SK-N-MC (cell line): Measurements from ENCODE around the gene TEX2.

Experiments used
- DNase-seq: peaks from one replicate; pipeline ENCODE4 v3.0.0-alpha.2; 2011; ENCODE audit warnings: low read depth, low spot score
- H3K27ac ChIP-seq: fragments of 200-600 bp; sonication (generic); 2 replicates; pipeline ENCODE4 v1.5.1; 2016; ENCODE audit warnings: mixed run types
- H3K36me3 ChIP-seq: fragments of 200-600 bp; sonication (generic); 2 replicates; pipeline ENCODE4 v1.6.1; 2017; ENCODE audit warnings: antibody characterized with exemption, low read length, mixed read lengths; ENCODE audit not compliant: insufficient read depth
- H3K4me3 ChIP-seq: fragments of 200-600 bp; sonication (generic); 2 replicates; pipeline ENCODE4 v1.5.1; 2016
- H3K9ac ChIP-seq: fragments of 200-600 bp; sonication (generic); 2 replicates; pipeline ENCODE4 v1.8.0; 2017; ENCODE audit warnings: mixed run types, mixed read lengths; ENCODE audit not compliant: insufficient read length
- H3K9me3 ChIP-seq: fragments of 200-600 bp; sonication (generic); 2 replicates; pipeline ENCODE4 v1.6.1; 2017; ENCODE audit warnings: low read depth, mild to moderate bottlenecking, antibody characterized with exemption, low read length, moderate library complexity, mixed read lengths
- EZH2 ChIP-seq: fragments of 200-600 bp; sonication (generic); IDR thresholded peaks from one replicate; pipeline ENCODE4 v1.6.1; 2017; ENCODE audit warnings: antibody characterized with exemption
- FOXP2 ChIP-seq: optimal IDR thresholded peaks from 2 replicates; pipeline ENCODE3; 2011; ENCODE audit warnings: mild to moderate bottlenecking, moderate library complexity; ENCODE audit not compliant: insufficient read depth; ENCODE audit errors: extremely low read length, control extremely low read depth
- POLR2AphosphoS5 ChIP-seq: IDR thresholded peaks from 2 replicates; pipeline ENCODE4 v1.6.1; 2012; ENCODE audit warnings: mild to moderate bottlenecking, low read depth, low read length, borderline replicate concordance

Gene TEX2

GRCh38 chr17:64158406-64158805 is 104.7 kb downstream of the TEX2 start:
- TF ChIP-seq POLR2AphosphoS5 (no peak), EZH2 (no peak), FOXP2 (no peak)
- DNase-seq = no peak
- Histone ChIP-seq H3K36me3 (no peaks in the 10 kb centered on the region), H3K9ac (no peak overlapping the region), H3K4me3 (no peak overlapping the region), H3K9me3 (no peaks in the 10 kb centered on the region), H3K27ac (no peak overlapping the region)

- TF ChIP-seq FOXP2 (no peak), EZH2 (no peak), POLR2AphosphoS5 (no peak)
- Histone ChIP-seq H3K27ac (no peak overlapping the region), H3K9me3 (no peaks in the 10 kb centered on the region), H3K9ac (no peak overlapping the region), H3K36me3 (no peaks in the 10 kb centered on the region), H3K4me3 (no peak overlapping the region)
- DNase-seq = no peak
These were observed 105.3 kb downstream of the TEX2 start for GRCh38 chr17:64157669-64158180.

- Histone ChIP-seq H3K9ac (no peak overlapping the region), H3K9me3 (no peaks in the 10 kb centered on the region), H3K27ac (no peak overlapping the region), H3K4me3 (no peak overlapping the region), H3K36me3 (no peaks in the 10 kb centered on the region)
- TF ChIP-seq FOXP2 = no peak
- TF ChIP-seq EZH2 = no peak
- TF ChIP-seq POLR2AphosphoS5 = no peak
- DNase-seq = no peak
These were observed 106.4 kb downstream of the TEX2 start for GRCh38 chr17:64156670-64157069.

- DNase-seq = no peak
- Histone ChIP-seq H3K4me3 (no peak overlapping the region), H3K36me3 (no peaks in the 10 kb centered on the region), H3K9me3 (no peaks in the 10 kb centered on the region), H3K9ac (no peak overlapping the region), H3K27ac (no peak overlapping the region)
- TF ChIP-seq EZH2 = no peak
- no peak for TF ChIP-seq FOXP2
- no peak for TF ChIP-seq POLR2AphosphoS5
These were observed 107.1 kb downstream of the TEX2 start for GRCh38 chr17:64155751-64156544.

DNA sequence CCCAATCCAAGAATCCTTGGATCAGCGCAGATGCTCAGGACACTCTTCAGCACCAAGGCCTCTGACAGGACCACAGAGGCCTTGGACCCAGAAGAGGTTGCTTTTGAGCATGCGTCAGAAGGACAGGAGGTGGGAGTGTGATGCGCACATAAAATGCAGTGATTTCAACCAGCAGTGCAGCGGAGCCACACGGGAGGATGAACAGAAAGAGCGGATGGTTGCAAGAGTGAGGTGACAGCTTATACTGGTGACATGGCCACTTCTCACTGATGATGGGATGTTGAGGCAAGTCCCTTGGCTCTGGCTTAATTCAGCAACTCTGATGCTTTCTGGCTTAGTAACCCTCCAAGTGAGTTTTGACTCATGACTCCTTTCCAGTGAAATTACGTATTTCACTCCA is 107.9 kb downstream of the TEX2 start:
- no peak overlapping the region for H3K27ac ChIP-seq
- H3K4me3 ChIP-seq = no peak overlapping the region
- no peaks in the 10 kb centered on the region for H3K36me3 ChIP-seq
- no peak overlapping the region for H3K9ac ChIP-seq
- TF ChIP-seq POLR2AphosphoS5 (no peak), FOXP2 (no peak), EZH2 (no peak)
- no peak for DNase-seq
- no peaks in the 10 kb centered on the region for H3K9me3 ChIP-seq

GRCh38 chr17:64154717-64155116 is 108.3 kb downstream of the TEX2 start:
- no peak for TF ChIP-seq FOXP2
- TF ChIP-seq POLR2AphosphoS5 = no peak
- no peak for TF ChIP-seq EZH2
- DNase-seq = no peak
- H3K36me3 ChIP-seq = no peaks in the 10 kb centered on the region

GRCh38 chr17:64154313-64154695 is 108.8 kb downstream of the TEX2 start:
- Histone ChIP-seq H3K4me3 (no peak overlapping the region), H3K27ac (no peak overlapping the region), H3K36me3 (no peaks in the 10 kb centered on the region), H3K9me3 (no peaks in the 10 kb centered on the region), H3K9ac (peak overlapping the region; percentile 32)
- no peak for DNase-seq
- TF ChIP-seq POLR2AphosphoS5 (no peak), EZH2 (no peak), FOXP2 (no peak)

More at GRCh38 chr17:64154717-64155116, 108.3 kb downstream of the TEX2 start:
- H3K27ac ChIP-seq = no peak overlapping the region
- no peak overlapping the region for H3K4me3 ChIP-seq
- H3K9ac ChIP-seq = no peak overlapping the region
- no peaks in the 10 kb centered on the region for H3K9me3 ChIP-seq

- TF ChIP-seq FOXP2 (no peak), POLR2AphosphoS5 (no peak), EZH2 (no peak)
- Histone ChIP-seq H3K9me3 (no peaks in the 10 kb centered on the region), H3K9ac (peak overlapping the region; percentile 32), H3K4me3 (no peak overlapping the region), H3K27ac (no peak overlapping the region), H3K36me3 (no peaks in the 10 kb centered on the region)
- DNase-seq = no peak
These were observed 109.3 kb downstream of the TEX2 start for GRCh38 chr17:64153565-64154312.
